ENCODE data around the gene ACSL6. TPM values are rescaled to one million over a fixed set of nuclear protein-coding genes. Genes with fewer than 3 reads are reported as not detected.

Gene ACSL6
- total RNA-seq, 4 donors from 2014 or later, result 0.18 to 1.3 TPM; not detected in 2

- no peak overlapping the region for H3K27ac ChIP-seq
- no peak overlapping the region for H3K4me3 ChIP-seq
- H3K9me3 ChIP-seq, result no peaks in the 10 kb centered on the region
- no peaks in the 10 kb centered on the region for H3K4me1 ChIP-seq
- intact Hi-C loops (cut with DNase I; ENCODE audit: low total_unique reads), result no loop called here
- TF ChIP-seq, protein P1, sequence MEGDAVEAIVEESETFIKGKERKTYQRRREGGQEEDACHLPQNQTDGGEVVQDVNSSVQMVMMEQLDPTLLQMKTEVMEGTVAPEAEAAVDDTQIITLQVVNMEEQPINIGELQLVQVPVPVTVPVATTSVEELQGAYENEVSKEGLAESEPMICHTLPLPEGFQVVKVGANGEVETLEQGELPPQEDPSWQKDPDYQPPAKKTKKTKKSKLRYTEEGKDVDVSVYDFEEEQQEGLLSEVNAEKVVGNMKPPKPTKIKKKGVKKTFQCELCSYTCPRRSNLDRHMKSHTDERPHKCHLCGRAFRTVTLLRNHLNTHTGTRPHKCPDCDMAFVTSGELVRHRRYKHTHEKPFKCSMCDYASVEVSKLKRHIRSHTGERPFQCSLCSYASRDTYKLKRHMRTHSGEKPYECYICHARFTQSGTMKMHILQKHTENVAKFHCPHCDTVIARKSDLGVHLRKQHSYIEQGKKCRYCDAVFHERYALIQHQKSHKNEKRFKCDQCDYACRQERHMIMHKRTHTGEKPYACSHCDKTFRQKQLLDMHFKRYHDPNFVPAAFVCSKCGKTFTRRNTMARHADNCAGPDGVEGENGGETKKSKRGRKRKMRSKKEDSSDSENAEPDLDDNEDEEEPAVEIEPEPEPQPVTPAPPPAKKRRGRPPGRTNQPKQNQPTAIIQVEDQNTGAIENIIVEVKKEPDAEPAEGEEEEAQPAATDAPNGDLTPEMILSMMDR (IDR thresholded peaks at IDR 0.05), result no peak
- no peak for TF ChIP-seq POLR2A (IDR thresholded peaks at IDR 0.05)
- DNase-seq, result no peak
- H3K36me3 ChIP-seq, result no peaks in the 10 kb centered on the region
- H3K27me3 ChIP-seq, result no peaks in the 10 kb centered on the region
Measured at GRCh38 chr5:131991593-131992324, 19.7 kb downstream of the ACSL6 start.

DNA sequence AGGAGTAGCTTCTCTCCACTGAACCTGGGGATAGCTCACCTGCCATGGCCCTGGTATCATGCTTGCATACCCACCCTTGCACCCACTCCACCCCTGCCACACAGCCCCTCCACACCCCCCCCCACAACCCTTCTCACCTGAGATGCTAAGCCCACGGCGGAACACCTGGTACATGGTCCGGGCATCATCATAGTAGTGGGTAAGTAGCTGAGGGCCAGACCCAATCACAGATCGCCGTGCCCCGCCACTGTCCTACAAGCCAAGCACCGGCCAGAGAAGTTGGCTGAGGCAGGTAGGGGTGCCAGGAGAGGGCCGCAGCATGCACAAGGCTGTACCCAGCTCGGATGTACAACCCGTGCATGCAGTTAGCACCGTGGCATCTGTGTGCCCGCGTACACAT lies 20.7 kb downstream of the ACSL6 start:
- intact Hi-C loops (cut with DNase I; ENCODE audit: low total_unique reads), result no loop called here
- H3K4me3 ChIP-seq, result no peak overlapping the region
- TF ChIP-seq, protein P1 (IDR thresholded peaks at IDR 0.05), result no peak
- no peak for TF ChIP-seq POLR2A (IDR thresholded peaks at IDR 0.05)
- no peak overlapping the region for H3K27ac ChIP-seq
- no peak for DNase-seq
- H3K4me1 ChIP-seq, result no peaks in the 10 kb centered on the region
- H3K36me3 ChIP-seq, result no peaks in the 10 kb centered on the region
- no peaks in the 10 kb centered on the region for H3K9me3 ChIP-seq
- H3K27me3 ChIP-seq, result no peaks in the 10 kb centered on the region

GRCh38 chr5:131988601-131989000 lies 22.9 kb downstream of the ACSL6 start:
- Histone ChIP-seq H3K4me1 (no peaks in the 10 kb centered on the region), H3K9me3 (no peaks in the 10 kb centered on the region), H3K4me3 (no peak overlapping the region), H3K27ac (no peak overlapping the region), H3K27me3 (no peaks in the 10 kb centered on the region), H3K36me3 (no peaks in the 10 kb centered on the region)
- DNase-seq, result no peak
- no peak for TF ChIP-seq POLR2A (IDR thresholded peaks at IDR 0.05)
- TF ChIP-seq, protein P1 (IDR thresholded peaks at IDR 0.05), result no peak
- intact Hi-C loops (cut with DNase I; ENCODE audit: low total_unique reads), result no loop called here

DNA sequence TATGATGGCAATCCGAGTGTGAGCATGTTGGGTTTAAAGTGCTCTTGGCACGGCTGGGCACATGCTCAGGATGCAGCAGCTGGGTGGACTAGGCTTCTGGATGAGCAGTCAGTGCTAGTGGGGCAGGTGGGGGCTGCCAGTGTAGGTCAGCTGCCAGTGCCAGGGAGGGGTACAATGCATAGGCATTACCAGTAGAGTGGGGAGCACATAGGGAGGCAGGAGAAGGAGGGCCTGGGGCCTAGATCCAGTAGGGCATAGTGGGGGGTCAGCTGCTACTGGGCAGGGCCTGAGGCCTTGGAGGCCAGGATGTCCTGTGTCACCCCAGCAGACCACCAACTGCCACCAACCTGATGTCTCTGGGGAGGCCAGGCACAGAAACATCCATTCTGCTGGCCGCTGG lies 24.2 kb downstream of the ACSL6 start:
- H3K4me1 ChIP-seq, result no peaks in the 10 kb centered on the region
- intact Hi-C loops (cut with DNase I; ENCODE audit: low total_unique reads), result no loop called here
- H3K4me3 ChIP-seq, result no peak overlapping the region
- no peak for DNase-seq
- TF ChIP-seq, protein P1 (IDR thresholded peaks at IDR 0.05), result no peak
- TF ChIP-seq POLR2A (IDR thresholded peaks at IDR 0.05), result no peak
- H3K36me3 ChIP-seq, result no peaks in the 10 kb centered on the region
- no peak overlapping the region for H3K27ac ChIP-seq
- no peaks in the 10 kb centered on the region for H3K9me3 ChIP-seq
- no peaks in the 10 kb centered on the region for H3K27me3 ChIP-seq

GRCh38 chr5:131986161-131986912 lies 25.1 kb downstream of the ACSL6 start:
- DNase-seq, result no peak
- intact Hi-C loops (cut with DNase I; ENCODE audit: low total_unique reads), result no loop called here
- TF ChIP-seq POLR2A (IDR thresholded peaks at IDR 0.05), result no peak
- TF ChIP-seq, protein P1 (IDR thresholded peaks at IDR 0.05), result no peak

More at GRCh38 chr5:131986161-131986912, 25.1 kb downstream of the ACSL6 start:
- no peaks in the 10 kb centered on the region for H3K27me3 ChIP-seq
- no peaks in the 10 kb centered on the region for H3K36me3 ChIP-seq
- no peak overlapping the region for H3K27ac ChIP-seq
- H3K4me1 ChIP-seq, result no peaks in the 10 kb centered on the region
- H3K4me3 ChIP-seq, result no peak overlapping the region
- H3K9me3 ChIP-seq, result no peaks in the 10 kb centered on the region

Data from uterus (tissue), 4 donors.